ENCODE measurements around the gene C6orf89. TPM values are rescaled to one million over a fixed set of nuclear protein-coding genes. Genes with fewer than 3 reads are reported as not detected.

C6orf89 gene
- 76.6 TPM for total RNA-seq
- long read RNA-seq, full-length matches to known transcripts = 71 of 120 reads
- long read RNA-seq, partial matches to known transcripts = 19 of 120 reads
- long read RNA-seq, other reads (novel, unspliced or antisense) = 30 of 120 reads

GRCh38 chr6:36885461-36886401 is at the start of gene C6orf89:
Gene C6orf89 (plus strand): TSS chr6:36885952. CDS start chr6:36899445, 13,493 bp downstream.
- DNase-seq = peak; percentile 98
- intact Hi-C loops (cut with micrococcal nuclease) = loop anchor here (5.0 kb wide), 1 partner anchor 132 kb away; no protein-coding TSS in a partner anchor
- ATAC-seq = peak; percentile 99

GRCh38 chr6:36836111-36837021 is 49.4 kb upstream of the C6orf89 start:
- DNase-seq (no peak), ATAC-seq (peak; percentile 13)
- intact Hi-C loops (cut with micrococcal nuclease) = no loop called here

- no peak for ATAC-seq
- DNase-seq = no peak
- intact Hi-C loops (cut with micrococcal nuclease) = no loop called here
Observed at GRCh38 chr6:36837022-36837339, 48.8 kb upstream of the C6orf89 start.

GRCh38 chr6:36837686-36838085 is 48.1 kb upstream of the C6orf89 start:
- ATAC-seq (no peak), DNase-seq (no peak)
- intact Hi-C loops (cut with micrococcal nuclease) = no loop called here

- ATAC-seq = peak; percentile 24
- intact Hi-C loops (cut with micrococcal nuclease) = no loop called here
- DNase-seq = peak; percentile 73
Observed at GRCh38 chr6:36838896-36839748, 46.6 kb upstream of the C6orf89 start, which contains the start of gene CPNE5. Gene CPNE5 (minus strand): TSS chr6:36839444. CDS start chr6:36839377, 67 bp downstream.

GRCh38 chr6:36839749-36840431 is 45.9 kb upstream of the C6orf89 start:
- DNase-seq (peak; percentile 84), ATAC-seq (peak; percentile 41)
- intact Hi-C loops (cut with micrococcal nuclease) = no loop called here

GRCh38 chr6:36840432-36841403 is 45.0 kb upstream of the C6orf89 start:
- ATAC-seq (peak; percentile 14), DNase-seq (peak; percentile 74)
- intact Hi-C loops (cut with micrococcal nuclease) = no loop called here

GRCh38 chr6:36841756-36842155 is 44.0 kb upstream of the C6orf89 start:
- intact Hi-C loops (cut with micrococcal nuclease) = no loop called here
- ATAC-seq (no peak), DNase-seq (no peak)

GRCh38 chr6:36843170-36843569 is 42.6 kb upstream of the C6orf89 start:
- DNase-seq (no peak), ATAC-seq (peak; percentile 3)
- intact Hi-C loops (cut with micrococcal nuclease) = no loop called here

GRCh38 chr6:36844232-36845170 is 41.3 kb upstream of the C6orf89 start:
- peak; percentile 84 for DNase-seq
- ATAC-seq = peak; percentile 45
- intact Hi-C loops (cut with micrococcal nuclease) = no loop called here

GRCh38 chr6:36845233-36845632 is 40.5 kb upstream of the C6orf89 start:
- no peak for DNase-seq
- intact Hi-C loops (cut with micrococcal nuclease) = no loop called here
- no peak for ATAC-seq

GRCh38 chr6:36847152-36847551 is 38.6 kb upstream of the C6orf89 start:
- ATAC-seq (no peak), DNase-seq (no peak)
- intact Hi-C loops (cut with micrococcal nuclease) = no loop called here

GRCh38 chr6:36847991-36848390 is 37.8 kb upstream of the C6orf89 start:
- DNase-seq = no peak
- intact Hi-C loops (cut with micrococcal nuclease) = no loop called here
- no peak for ATAC-seq

- ATAC-seq (peak; percentile 70), DNase-seq (peak; percentile 87)
- intact Hi-C loops (cut with micrococcal nuclease) = no loop called here
Observed at GRCh38 chr6:36848658-36849441, 36.9 kb upstream of the C6orf89 start.

GRCh38 chr6:36850021-36850420 is 35.7 kb upstream of the C6orf89 start:
- DNase-seq = no peak

More at GRCh38 chr6:36850021-36850420, 35.7 kb upstream of the C6orf89 start:
- no peak for ATAC-seq
- intact Hi-C loops (cut with micrococcal nuclease) = loop anchor here (5.0 kb wide), 1 partner anchor 83 kb away; no protein-coding TSS in a partner anchor
